Measurements from ENCODE around the gene BCL2L12. TPM values are rescaled to one million over a fixed set of nuclear protein-coding genes. Genes with fewer than 3 reads are reported as not detected.

The BCL2L12 gene
- total and polyA plus RNA-seq, 2 donors (not counting 1 experiment from before 2014, with no cell fraction given) = 19.9 to 22.1 TPM

DNA sequence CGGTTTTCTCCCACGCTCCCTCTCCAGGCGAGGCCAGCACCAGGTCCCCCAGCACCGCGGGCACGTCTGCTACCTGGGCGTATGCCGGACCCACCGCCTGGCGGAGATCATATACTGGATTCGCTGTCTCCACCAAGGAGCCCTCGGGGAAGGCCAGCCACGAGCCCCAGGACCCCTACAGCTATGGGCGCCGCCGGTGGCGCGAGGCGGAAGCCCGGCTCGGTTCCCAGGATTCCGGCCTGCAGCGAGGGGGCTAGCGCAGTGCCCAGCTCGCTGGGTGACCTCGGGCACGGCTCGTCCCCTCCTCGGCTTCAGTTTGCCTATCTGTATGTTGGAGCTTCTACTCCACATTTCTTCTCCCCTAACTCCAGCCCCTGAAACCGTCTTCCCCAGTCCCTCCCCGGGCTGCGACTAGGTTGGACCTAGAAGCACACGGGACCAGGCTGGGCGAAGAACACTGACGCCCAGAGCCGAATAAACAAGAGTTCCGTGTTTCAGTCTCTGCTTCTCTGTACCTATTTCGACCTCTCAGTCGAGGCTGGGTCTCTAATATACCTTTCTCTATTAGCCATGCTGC lies 24.4 kb downstream of the BCL2L12 start:
- TF ChIP-seq, protein P1, sequence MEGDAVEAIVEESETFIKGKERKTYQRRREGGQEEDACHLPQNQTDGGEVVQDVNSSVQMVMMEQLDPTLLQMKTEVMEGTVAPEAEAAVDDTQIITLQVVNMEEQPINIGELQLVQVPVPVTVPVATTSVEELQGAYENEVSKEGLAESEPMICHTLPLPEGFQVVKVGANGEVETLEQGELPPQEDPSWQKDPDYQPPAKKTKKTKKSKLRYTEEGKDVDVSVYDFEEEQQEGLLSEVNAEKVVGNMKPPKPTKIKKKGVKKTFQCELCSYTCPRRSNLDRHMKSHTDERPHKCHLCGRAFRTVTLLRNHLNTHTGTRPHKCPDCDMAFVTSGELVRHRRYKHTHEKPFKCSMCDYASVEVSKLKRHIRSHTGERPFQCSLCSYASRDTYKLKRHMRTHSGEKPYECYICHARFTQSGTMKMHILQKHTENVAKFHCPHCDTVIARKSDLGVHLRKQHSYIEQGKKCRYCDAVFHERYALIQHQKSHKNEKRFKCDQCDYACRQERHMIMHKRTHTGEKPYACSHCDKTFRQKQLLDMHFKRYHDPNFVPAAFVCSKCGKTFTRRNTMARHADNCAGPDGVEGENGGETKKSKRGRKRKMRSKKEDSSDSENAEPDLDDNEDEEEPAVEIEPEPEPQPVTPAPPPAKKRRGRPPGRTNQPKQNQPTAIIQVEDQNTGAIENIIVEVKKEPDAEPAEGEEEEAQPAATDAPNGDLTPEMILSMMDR (IDR thresholded peaks at IDR 0.05) = peak; percentile 33
- TF ChIP-seq EZH2 (IDR thresholded peaks at IDR 0.05; ENCODE audit: borderline replicate concordance, insufficient read depth, low read depth, low read length, poor library complexity, severe bottlenecking) = no peak

More for the DNA sequence above, 24.4 kb downstream of the BCL2L12 start:
- ChIA-PET POLR2A (no interaction called here), CTCF (interaction anchor here (0.7 to 1.7 kb wide), 4 partner anchors 9 to 120 kb away, joined by 3 to 6 read pairs (median 4); no protein-coding TSS in a partner anchor)
- H3K9me3 Mint-ChIP-seq (ENCODE audit: insufficient read depth) = no peaks in the 10 kb centered on the region
- DNase-seq (no peak), ATAC-seq (ENCODE audit: low read depth) (peak; percentile 26)
- H3K27me3 Mint-ChIP-seq = peaks cover 31% of the 10 kb centered on the region
- Histone ChIP-seq H3K4me2 (replicated peaks; ENCODE audit: low read depth, low read length, poor library complexity, severe bottlenecking) (peak overlapping the region; percentile 87), H3K27me3 (replicated peaks in 1 of 4; ENCODE audit: control extremely low read depth in 1 of 4, control insufficient read depth in 3 of 4, insufficient read depth in 4 of 4, low read length in 3 of 4) (peaks cover 0 to 33% (median 14%) of the 10 kb centered on the region in 4 experiments), H3K4me3 (ENCODE audit: control extremely low read depth in 1 of 5, extremely low read depth in 1 of 5, insufficient read depth in 1 of 5, low read depth in 2 of 5, low read length in 4 of 5) (peak overlapping the region in 4 of 5 experiments; percentile 42 to 58 (median 46)), H3K4me1 (ENCODE audit: control insufficient read depth in 2 of 2, insufficient read depth in 2 of 2, low read length in 2 of 2) (peaks cover 25% of the 10 kb centered on the region in 2 donors), H3K36me3 (replicated peaks in 1 of 2; ENCODE audit: control extremely low read depth in 1 of 2, control insufficient read depth in 1 of 2, extremely low read depth in 1 of 2, insufficient read depth in 2 of 2, low read length in 1 of 2) (peaks cover 0 to 25% of the 10 kb centered on the region in 2 experiments), H3K9me3 (ENCODE audit: control extremely low read depth in 1 of 3, control insufficient read depth in 2 of 3, insufficient read depth in 1 of 3, low read length in 2 of 3) (peaks cover 0 to 8% (median 0%) of the 10 kb centered on the region in 3 donors), H2AFZ (ENCODE audit: insufficient read depth, low read depth, low read length, poor library complexity, severe bottlenecking) (peak overlapping the region; percentile 76), H3K9ac (ENCODE audit: low read length) (peak overlapping the region; percentile 62), H4K20me1 (ENCODE audit: control insufficient read depth, insufficient read depth, low read length, poor library complexity, severe bottlenecking) (peaks cover 33% of the 10 kb centered on the region), H3K27ac (ENCODE audit: low read length in 2 of 2) (no peak overlapping the region), H3K79me2 (ENCODE audit: control insufficient read depth, insufficient read depth, low read length) (no peaks in the 10 kb centered on the region)
- peaks cover 22% of the 10 kb centered on the region for H3K4me1 Mint-ChIP-seq
- peak overlapping the region; percentile 89 for H3K4me3 Mint-ChIP-seq
- 19% methylated on average over 39 of the region's 39 CpGs for WGBS (ENCODE audit: insufficient coverage)
- peak overlapping the region; percentile 70 for H3K27ac Mint-ChIP-seq
- intact Hi-C loops (cut with micrococcal nuclease) = no loop called here

All from B cell (primary cell).